Stimulated activated CD4-positive, alpha-beta T cell treated with anti-CD3 and anti-CD28 coated beads, TNF-alpha, amount 100 ng/mL, for 4 hours (primary cell): ENCODE measurements around the gene PPP1R10.
"Not testable (repeated sequence)": the region's sequence is repeated elsewhere in the genome, so short reads cannot be mapped to it uniquely, and the experiment has no call there.

ENCODE experiments used
- DNase-seq, 3 experiments: peaks; one replicate each; pipeline ENCODE4 v3.0.0-alpha.2; 2020; ENCODE audit warnings: low read depth in 3 of 3

The PPP1R10 gene

GRCh38 chr6:30616811-30617564 is at the start of gene PPP1R10:
PPP1R10 (minus strand) TSS chr6:30617243; CDS start chr6:30609944, 7,299 bp downstream.
- DNase-seq: peak; percentile 85 to 98 (median 96)

GRCh38 chr6:30666300-30666699 is 49.3 kb upstream of the PPP1R10 start:
- DNase-seq: not testable (repeated sequence)

GRCh38 chr6:30664994-30665767 is 48.1 kb upstream of the PPP1R10 start:
- no peak for DNase-seq

GRCh38 chr6:30657922-30658321 is 40.9 kb upstream of the PPP1R10 start:
- not testable (repeated sequence) for DNase-seq

- DNase-seq: no peak
Observed at GRCh38 chr6:30657454-30657853, 40.4 kb upstream of the PPP1R10 start.

GRCh38 chr6:30656513-30656912 is 39.5 kb upstream of the PPP1R10 start:
- DNase-seq: no peak

GRCh38 chr6:30655743-30656094 is 38.7 kb upstream of the PPP1R10 start:
- no peak for DNase-seq

GRCh38 chr6:30654798-30655742 is 38.0 kb upstream of the PPP1R10 start:
- DNase-seq: no peak

- no peak for DNase-seq
Observed at GRCh38 chr6:30651143-30651542, 34.1 kb upstream of the PPP1R10 start.

- peak; percentile 48 to 60 (median 60) for DNase-seq
Observed at GRCh38 chr6:30647242-30648116, 30.4 kb upstream of the PPP1R10 start.

- DNase-seq: peak; percentile 76 to 90 (median 90)
Observed at GRCh38 chr6:30646450-30647241, 29.6 kb upstream of the PPP1R10 start, which contains the start of gene C6orf136. C6orf136 (plus strand) TSS chr6:30647133; CDS start chr6:30647232, 99 bp downstream.

- no peak for DNase-seq
Observed at GRCh38 chr6:30645989-30646388, 28.9 kb upstream of the PPP1R10 start.

GRCh38 chr6:30644769-30645168 is 27.7 kb upstream of the PPP1R10 start:
- no peak for DNase-seq

GRCh38 chr6:30643656-30644055 is 26.6 kb upstream of the PPP1R10 start:
- DNase-seq: no peak

- no peak for DNase-seq
Observed at GRCh38 chr6:30641048-30641447, 24.0 kb upstream of the PPP1R10 start.

- DNase-seq: no peak
Observed at GRCh38 chr6:30640481-30640880, 23.4 kb upstream of the PPP1R10 start.

- DNase-seq: no peak
Observed at GRCh38 chr6:30635834-30636233, 18.8 kb upstream of the PPP1R10 start.

- peak; percentile 77 to 85 (median 80) for DNase-seq
Observed at GRCh38 chr6:30626484-30627366, 9.7 kb upstream of the PPP1R10 start, which contains the start of gene ATAT1. ATAT1 (plus strand) TSS chr6:30626874.

- DNase-seq: no peak
Observed at GRCh38 chr6:30625511-30625910, 8.5 kb upstream of the PPP1R10 start.
